Adipocyte (in vitro differentiated cells): Measurements from ENCODE around the gene SNPH.
A peak's percentile ranks its signal among the peaks of the same experiment; 100 is the strongest.

ENCODE experiments used
- DNase-seq: peaks from one replicate; pipeline ENCODE4 v3.0.0-alpha.2; 2015; ENCODE audit warnings: low read depth
- H3K27me3 ChIP-seq: replicated peaks from 2 replicates; pipeline ENCODE4 v1.7.0; 2013; ENCODE audit warnings: mild to moderate bottlenecking, low read length, moderate library complexity; ENCODE audit not compliant: control insufficient read depth, insufficient read depth
- H3K36me3 ChIP-seq: 2 replicates; pipeline ENCODE4 v1.7.0; 2013; ENCODE audit warnings: low read length, mild to moderate bottlenecking, moderate library complexity; ENCODE audit not compliant: control insufficient read depth, insufficient read depth, severe bottlenecking
- H3K4me1 ChIP-seq: 2 replicates; pipeline ENCODE4 v1.7.0; 2013; ENCODE audit warnings: mild to moderate bottlenecking, low read length, moderate library complexity; ENCODE audit not compliant: control insufficient read depth, insufficient read depth
- H3K4me3 ChIP-seq: 2 replicates; pipeline ENCODE4 v1.7.0; 2013; ENCODE audit warnings: mild to moderate bottlenecking, low read length, moderate library complexity
- H3K9ac ChIP-seq: 2 replicates; pipeline ENCODE4 v1.7.0; 2013; ENCODE audit warnings: mild to moderate bottlenecking, low read length, moderate library complexity
- H3K9me3 ChIP-seq: 2 replicates; pipeline ENCODE4 v1.7.0; 2013; ENCODE audit warnings: mild to moderate bottlenecking, low read length, moderate library complexity; ENCODE audit not compliant: control insufficient read depth

The SNPH gene

DNA sequence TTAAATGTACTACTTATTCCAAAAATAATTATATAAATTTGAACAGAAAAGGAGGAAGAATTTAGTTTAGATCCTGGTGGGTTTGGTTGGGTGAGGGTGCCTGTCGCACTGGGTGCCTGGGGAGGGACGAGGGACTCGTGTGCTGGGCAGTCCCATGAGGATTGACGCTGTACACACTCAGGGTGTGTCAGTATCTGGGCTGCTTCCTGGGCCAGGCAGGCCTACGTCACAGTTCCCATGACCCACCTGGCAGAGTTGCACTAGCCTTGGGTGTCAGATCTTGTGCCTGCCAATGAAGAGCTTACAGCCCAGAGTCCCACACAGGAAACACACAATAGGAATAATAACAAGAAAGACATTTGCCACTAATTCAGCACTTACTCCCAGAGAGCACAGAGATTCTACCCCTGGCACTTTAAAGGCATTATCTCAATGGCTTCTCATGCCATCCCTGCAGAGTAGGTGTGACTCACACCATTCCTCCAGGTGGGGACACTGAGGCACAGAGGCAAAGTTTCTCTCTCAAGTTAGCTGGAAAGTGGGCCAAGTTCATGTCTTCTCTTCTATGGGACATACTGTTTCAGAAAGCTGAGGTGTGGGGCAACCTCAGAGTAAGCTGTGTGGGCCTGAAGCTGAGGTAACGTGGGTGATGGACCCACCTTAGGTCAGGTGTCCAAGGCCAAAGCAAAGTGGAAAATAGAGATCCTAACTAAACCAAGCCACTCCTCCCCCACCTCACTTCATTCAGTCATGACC lies 64.2 kb downstream of the SNPH start:
- DNase-seq: no peak
- H3K4me1 ChIP-seq: peaks cover 53% of the 10 kb centered on the region
- peak overlapping the region; percentile 31 for H3K4me3 ChIP-seq
- no peaks in the 10 kb centered on the region for H3K9me3 ChIP-seq
- H3K27me3 ChIP-seq: no peaks in the 10 kb centered on the region
- H3K36me3 ChIP-seq: peaks cover 13% of the 10 kb centered on the region
- peak overlapping the region; percentile 11 for H3K9ac ChIP-seq

DNA sequence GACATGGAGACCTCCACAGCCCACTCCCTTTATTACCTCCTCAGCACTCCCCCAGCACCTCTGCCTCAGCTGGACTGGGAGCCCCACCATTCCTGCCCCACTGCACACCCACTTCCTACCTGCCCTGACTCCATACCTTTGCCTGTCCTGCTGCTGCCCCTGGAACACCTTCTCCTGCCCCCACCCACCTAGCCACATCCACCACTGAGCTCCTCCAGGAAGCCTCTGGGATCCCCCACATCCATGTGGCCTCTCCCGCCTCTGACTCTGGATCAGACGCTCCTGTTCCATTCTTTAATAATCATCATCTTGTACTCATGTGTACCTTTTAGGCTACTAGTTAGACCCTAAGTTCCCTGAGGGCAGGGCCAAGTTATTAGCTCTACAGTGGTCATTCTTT lies 65.0 kb downstream of the SNPH start:
- peaks cover 13% of the 10 kb centered on the region for H3K36me3 ChIP-seq
- H3K4me3 ChIP-seq: no peak overlapping the region
- H3K27me3 ChIP-seq: no peaks in the 10 kb centered on the region
- DNase-seq: no peak
- no peaks in the 10 kb centered on the region for H3K9me3 ChIP-seq
- no peak overlapping the region for H3K9ac ChIP-seq
- peaks cover 52% of the 10 kb centered on the region for H3K4me1 ChIP-seq

DNA sequence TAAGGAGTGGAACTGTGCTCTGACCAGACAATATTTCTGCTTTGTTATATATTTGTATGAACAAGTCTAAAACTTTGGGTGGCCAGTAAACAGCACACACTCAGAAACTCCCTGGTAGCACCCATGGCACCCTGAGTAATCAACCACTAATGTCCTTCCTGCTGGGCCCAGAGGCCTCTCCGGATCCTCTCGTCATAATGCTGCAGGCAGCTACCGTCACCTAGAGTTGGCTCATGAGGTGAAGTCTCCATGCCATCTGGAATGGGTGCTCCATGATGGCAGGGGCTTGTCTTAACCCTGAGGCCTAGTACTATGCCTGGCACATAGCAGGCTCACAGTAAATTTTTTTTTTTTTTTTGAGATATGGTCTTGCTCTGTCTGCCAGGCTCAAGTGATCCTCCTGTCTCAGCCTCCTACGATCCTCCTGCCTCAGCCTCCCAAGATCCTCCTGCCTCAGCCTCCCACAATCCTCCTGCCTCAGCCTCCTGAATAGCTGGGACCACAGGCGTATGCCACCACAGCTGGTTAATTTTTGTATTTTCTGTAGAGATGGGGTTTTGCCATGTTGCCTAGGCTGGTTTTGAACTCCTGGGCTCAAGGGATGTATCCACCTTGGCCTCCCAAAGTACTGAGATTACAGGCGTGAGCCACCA lies 65.8 kb downstream of the SNPH start:
- Histone ChIP-seq H3K4me3 (no peak overlapping the region), H3K9me3 (no peaks in the 10 kb centered on the region), H3K4me1 (peaks cover 52% of the 10 kb centered on the region), H3K9ac (no peak overlapping the region), H3K27me3 (no peaks in the 10 kb centered on the region), H3K36me3 (peaks cover 13% of the 10 kb centered on the region)
- DNase-seq: no peak

DNA sequence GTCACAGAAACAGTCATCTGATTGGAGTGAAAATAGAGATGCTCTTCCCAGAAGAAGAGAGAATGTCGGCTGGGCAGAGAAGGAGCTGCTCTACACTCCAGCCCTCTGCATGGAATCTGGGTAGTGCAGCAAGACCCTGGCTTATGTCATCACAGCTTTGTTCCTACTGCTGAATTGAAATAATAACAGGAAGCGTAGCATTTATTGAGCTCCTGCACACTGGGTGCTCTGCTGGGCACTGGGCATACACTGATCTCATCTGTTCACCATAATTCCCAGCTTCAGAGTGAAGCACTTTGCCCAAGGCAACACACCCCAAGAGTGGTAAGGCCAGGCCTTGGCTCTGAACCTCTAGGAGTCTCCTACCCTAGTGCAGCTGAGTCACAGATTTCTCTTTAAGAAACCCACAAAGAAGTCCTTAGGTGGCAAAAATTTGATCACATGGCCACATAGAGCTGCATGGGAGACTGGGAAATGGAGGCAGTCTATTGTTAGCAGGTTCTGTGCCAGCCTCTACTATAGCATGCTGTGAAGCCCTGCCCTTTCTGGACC lies 66.7 kb downstream of the SNPH start:
- Histone ChIP-seq H3K9ac (no peak overlapping the region), H3K36me3 (peaks cover 13% of the 10 kb centered on the region), H3K4me1 (peaks cover 43% of the 10 kb centered on the region), H3K9me3 (no peaks in the 10 kb centered on the region), H3K4me3 (no peak overlapping the region), H3K27me3 (no peaks in the 10 kb centered on the region)
- DNase-seq: no peak

DNA sequence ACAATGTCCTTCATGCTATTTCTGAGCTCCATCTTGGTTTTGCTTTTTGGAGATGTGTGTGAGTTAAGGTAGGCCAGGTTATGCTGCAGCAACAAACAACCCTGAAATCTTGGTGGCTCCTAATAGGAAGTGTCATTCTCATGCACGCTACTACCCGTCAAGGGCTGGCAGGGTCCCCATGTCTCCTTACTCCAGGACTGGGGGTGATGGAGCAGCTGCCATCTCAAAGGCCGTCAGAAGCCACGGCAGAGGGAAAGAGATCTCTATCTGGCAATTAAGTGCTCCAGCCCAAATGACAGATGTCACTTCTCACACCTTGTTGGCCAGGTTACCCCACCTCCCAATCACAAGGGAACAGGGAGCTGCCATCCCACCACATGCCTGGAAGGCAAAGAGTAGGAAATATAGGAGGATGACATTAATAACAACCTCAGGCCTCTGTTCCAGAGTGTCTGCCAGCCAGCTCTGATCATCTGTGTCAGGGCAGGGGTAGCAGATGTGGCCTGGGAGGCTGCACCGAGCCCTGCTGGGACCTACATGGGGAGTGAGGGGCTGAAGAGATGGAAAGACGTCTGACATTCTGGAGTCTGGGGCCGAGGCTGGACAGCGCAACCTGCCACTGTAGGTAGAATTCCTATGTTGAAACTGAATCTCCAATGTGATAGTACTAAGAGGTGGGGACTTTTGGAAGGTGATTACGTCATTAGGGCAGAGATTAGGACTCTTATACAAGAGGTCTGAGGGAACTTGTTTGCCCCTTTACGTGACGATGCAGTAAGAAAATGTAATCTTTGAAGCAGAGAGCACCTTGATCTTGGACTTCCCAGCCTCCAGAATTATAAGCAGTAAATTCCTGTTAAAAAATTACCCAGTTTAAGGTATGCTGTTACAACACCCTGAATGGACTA lies 67.6 kb downstream of the SNPH start:
- no peaks in the 10 kb centered on the region for H3K27me3 ChIP-seq
- H3K9me3 ChIP-seq: no peaks in the 10 kb centered on the region
- peaks cover 13% of the 10 kb centered on the region for H3K36me3 ChIP-seq
- H3K4me1 ChIP-seq: peaks cover 38% of the 10 kb centered on the region
- DNase-seq: no peak
- H3K9ac ChIP-seq: no peak overlapping the region
- H3K4me3 ChIP-seq: no peak overlapping the region

DNA sequence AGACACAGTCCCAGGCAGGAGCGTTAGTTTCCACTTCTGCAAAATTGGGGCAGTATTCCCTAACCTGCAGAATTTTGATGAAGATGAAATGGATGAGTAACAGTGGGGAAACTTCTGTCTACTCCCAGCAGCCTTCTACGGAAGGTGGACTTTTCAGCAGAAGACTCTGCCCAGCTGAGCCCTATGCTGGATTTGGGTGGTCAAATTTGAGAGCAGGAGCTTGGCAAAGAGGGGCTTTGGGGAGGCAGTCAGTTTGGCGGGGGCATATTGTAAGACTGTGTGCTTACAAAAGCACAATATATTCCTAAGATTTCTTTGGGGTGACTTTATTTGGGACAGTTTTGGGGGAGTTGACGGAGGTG lies 68.3 kb downstream of the SNPH start:
- Histone ChIP-seq H3K9me3 (no peaks in the 10 kb centered on the region), H3K4me3 (no peak overlapping the region), H3K9ac (no peak overlapping the region), H3K27me3 (no peaks in the 10 kb centered on the region), H3K4me1 (peaks cover 34% of the 10 kb centered on the region), H3K36me3 (peaks cover 13% of the 10 kb centered on the region)
- no peak for DNase-seq

DNA sequence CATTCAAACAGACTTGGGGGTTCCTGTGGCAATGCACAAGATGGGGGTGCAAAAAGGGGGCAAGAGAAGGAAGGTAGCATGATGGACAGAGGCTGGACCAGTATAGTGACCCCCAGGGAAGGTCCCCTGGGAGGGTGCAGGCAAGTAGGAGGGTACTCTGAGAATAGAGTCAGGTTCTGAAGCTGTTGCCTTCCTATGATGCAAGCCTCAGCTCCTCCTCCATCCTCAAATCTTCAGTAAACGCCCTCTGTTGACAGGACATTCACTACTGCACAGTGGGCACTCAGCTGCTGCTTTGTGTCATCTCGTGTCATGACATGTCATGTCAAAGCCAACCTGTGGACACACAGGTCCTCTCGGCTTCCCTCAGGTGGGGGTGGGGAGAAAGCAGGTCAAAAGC lies 68.7 kb downstream of the SNPH start:
- Histone ChIP-seq H3K9ac (no peak overlapping the region), H3K4me3 (no peak overlapping the region), H3K9me3 (no peaks in the 10 kb centered on the region), H3K27me3 (no peaks in the 10 kb centered on the region), H3K36me3 (peaks cover 13% of the 10 kb centered on the region), H3K4me1 (peaks cover 30% of the 10 kb centered on the region)
- no peak for DNase-seq

DNA sequence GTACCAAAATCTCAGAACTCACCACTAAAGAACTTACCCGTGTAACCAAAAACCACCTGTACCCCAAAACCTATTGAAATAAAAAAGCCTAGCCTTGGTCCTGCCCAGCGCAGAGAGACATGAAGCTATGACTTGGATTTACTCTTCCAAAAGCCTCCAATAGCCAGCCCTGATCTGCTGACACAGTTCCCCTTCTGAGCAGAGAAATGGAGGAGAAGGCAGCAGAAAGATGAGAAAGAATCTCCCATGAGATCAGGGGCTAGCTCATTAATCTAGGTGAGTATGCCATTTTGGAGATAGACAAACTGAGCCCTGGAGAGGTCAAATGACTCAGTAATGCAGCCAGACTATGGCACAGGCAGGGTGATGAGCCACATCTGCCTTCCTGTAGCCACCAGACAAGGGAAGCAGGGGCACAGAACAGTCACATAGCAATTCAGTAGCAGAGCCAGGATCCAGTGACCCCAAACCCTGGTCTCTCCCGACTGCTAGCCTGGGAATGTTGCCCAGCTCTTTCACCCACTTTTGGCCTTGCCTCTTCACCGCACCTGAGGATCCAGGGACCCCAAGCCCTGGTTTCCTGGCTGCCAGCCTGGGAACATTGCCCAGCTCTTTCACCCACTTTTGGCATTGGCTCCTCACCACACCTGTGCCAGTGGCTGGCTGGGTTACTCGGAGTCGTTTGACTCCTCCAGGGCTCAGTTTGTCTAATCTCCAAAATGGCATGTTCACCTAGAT lies 70.0 kb downstream of the SNPH start:
- no peak overlapping the region for H3K4me3 ChIP-seq

DNA sequence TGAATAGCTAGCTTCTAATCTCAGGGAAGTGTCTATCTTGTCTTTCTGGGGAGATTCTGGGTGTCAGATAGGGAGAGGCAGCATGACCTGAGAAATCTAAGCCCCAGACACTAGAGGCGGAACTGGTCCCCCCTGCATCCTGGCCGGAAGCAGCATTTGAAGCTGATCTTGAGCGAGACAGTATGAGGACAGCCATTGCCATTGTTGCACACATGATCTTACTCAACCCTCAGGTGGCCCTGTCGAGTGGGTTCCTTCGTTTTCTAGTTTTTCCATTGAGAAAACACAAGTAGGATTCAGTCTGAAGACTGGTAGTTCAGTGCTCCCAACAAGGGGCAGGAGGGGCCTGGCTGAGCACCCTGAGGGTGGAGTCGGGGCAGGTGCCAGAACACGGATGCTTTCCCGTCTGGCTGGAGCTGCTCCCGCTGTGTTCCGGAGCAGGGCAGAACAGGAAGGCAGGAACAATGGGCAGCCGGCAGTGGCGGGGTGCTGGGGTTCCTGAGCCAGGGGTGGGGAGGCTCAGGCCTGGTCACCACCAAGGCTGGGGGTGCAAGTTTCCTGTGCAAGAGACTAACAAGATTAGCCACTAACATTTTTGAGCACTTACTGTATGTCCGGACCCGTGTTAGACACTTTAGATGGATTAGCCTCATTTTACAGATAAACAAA lies 70.7 kb downstream of the SNPH start:
- no peak for DNase-seq
- no peaks in the 10 kb centered on the region for H3K27me3 ChIP-seq
- peaks cover 13% of the 10 kb centered on the region for H3K36me3 ChIP-seq

More for the DNA sequence above, 70.0 kb downstream of the SNPH start:
- Histone ChIP-seq H3K9ac (no peak overlapping the region), H3K4me1 (peaks cover 17% of the 10 kb centered on the region), H3K27me3 (no peaks in the 10 kb centered on the region), H3K36me3 (peaks cover 13% of the 10 kb centered on the region), H3K9me3 (no peaks in the 10 kb centered on the region)
- no peak for DNase-seq

DNA sequence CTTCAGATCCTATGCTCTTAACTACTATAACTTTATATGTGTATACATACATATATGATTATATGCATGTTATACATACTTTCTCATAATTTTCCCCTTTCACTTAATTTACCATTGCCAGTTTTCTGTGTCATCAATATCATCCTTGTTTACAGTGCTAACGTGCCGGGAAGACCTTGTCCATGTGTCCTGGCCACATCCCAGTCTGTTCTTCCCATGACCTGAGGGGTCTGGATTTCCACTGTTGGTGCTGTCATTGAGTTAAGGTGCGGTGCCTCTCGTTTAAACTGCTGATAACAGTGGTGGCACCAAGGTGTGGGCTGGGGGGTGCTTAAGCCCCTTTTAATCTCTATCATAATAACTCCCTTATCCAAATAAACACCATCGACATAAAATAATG lies 71.3 kb downstream of the SNPH start:
- Histone ChIP-seq H3K4me1 (peaks cover 28% of the 10 kb centered on the region), H3K36me3 (peaks cover 13% of the 10 kb centered on the region), H3K4me3 (no peak overlapping the region), H3K9me3 (no peaks in the 10 kb centered on the region), H3K9ac (no peak overlapping the region), H3K27me3 (no peaks in the 10 kb centered on the region)
- no peak for DNase-seq

More for the DNA sequence above, 70.7 kb downstream of the SNPH start:
- no peak overlapping the region for H3K9ac ChIP-seq
- no peaks in the 10 kb centered on the region for H3K9me3 ChIP-seq
- no peak overlapping the region for H3K4me3 ChIP-seq
- peaks cover 22% of the 10 kb centered on the region for H3K4me1 ChIP-seq
